ENCODE measurements around the gene AP4M1.

GRCh38 chr7:100155553-100156317, 54.3 kb downstream of the AP4M1 start:
- TF ChIP-seq, protein P1, sequence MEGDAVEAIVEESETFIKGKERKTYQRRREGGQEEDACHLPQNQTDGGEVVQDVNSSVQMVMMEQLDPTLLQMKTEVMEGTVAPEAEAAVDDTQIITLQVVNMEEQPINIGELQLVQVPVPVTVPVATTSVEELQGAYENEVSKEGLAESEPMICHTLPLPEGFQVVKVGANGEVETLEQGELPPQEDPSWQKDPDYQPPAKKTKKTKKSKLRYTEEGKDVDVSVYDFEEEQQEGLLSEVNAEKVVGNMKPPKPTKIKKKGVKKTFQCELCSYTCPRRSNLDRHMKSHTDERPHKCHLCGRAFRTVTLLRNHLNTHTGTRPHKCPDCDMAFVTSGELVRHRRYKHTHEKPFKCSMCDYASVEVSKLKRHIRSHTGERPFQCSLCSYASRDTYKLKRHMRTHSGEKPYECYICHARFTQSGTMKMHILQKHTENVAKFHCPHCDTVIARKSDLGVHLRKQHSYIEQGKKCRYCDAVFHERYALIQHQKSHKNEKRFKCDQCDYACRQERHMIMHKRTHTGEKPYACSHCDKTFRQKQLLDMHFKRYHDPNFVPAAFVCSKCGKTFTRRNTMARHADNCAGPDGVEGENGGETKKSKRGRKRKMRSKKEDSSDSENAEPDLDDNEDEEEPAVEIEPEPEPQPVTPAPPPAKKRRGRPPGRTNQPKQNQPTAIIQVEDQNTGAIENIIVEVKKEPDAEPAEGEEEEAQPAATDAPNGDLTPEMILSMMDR (IDR thresholded peaks at IDR 0.05) = no peak
- no peak for TF ChIP-seq POLR2A (IDR thresholded peaks at IDR 0.05; ENCODE audit: low read depth)
